Left kidney (tissue), 8 donors: ENCODE results near the gene TBC1D9B. TPM values are rescaled to one million over a fixed set of nuclear protein-coding genes. Genes with fewer than 3 reads are reported as not detected.

ENCODE experiments used
- DNase-seq: peaks from one replicate; pipeline ENCODE4 v3.0.0-alpha.2; 2013
- long read RNA-seq, 8 donors: transcript quantifications; one replicate each; lab custom pipeline, GENCODE V29; 2026
- polyA plus RNA-seq: library from polyadenylated mRNA; unstranded; fragments of 120-200 nt; gene quantifications from one replicate; pipeline ENCODE4 v1.2.1, GENCODE V29; 2013; ENCODE audit not compliant: insufficient read length

TBC1D9B gene
- 108 TPM for polyA plus RNA-seq
- long read RNA-seq, donor 1, full-length matches to known transcripts: 15 of 25 reads
- long read RNA-seq, donor 1, partial matches to known transcripts: 10 of 25 reads
- long read RNA-seq, donor 1, other reads (novel, unspliced or antisense): 0 of 25 reads
- long read RNA-seq, donor 2, full-length matches to known transcripts: 11 of 22 reads
- long read RNA-seq, donor 2, partial matches to known transcripts: 11 of 22 reads
- long read RNA-seq, donor 2, other reads (novel, unspliced or antisense): 0 of 22 reads
- long read RNA-seq, donor 3, full-length matches to known transcripts: 3 of 16 reads
- long read RNA-seq, donor 3, partial matches to known transcripts: 13 of 16 reads
- long read RNA-seq, donor 3, other reads (novel, unspliced or antisense): 0 of 16 reads
- long read RNA-seq, donor 4: 0 reads
- long read RNA-seq, donor 5, full-length matches to known transcripts: 16 of 33 reads
- long read RNA-seq, donor 5, partial matches to known transcripts: 17 of 33 reads
- long read RNA-seq, donor 5, other reads (novel, unspliced or antisense): 0 of 33 reads
- long read RNA-seq, donor 6, full-length matches to known transcripts: 10 of 28 reads
- long read RNA-seq, donor 6, partial matches to known transcripts: 18 of 28 reads
- long read RNA-seq, donor 6, other reads (novel, unspliced or antisense): 0 of 28 reads
- long read RNA-seq, donor 7, full-length matches to known transcripts: 16 of 38 reads
- long read RNA-seq, donor 7, partial matches to known transcripts: 22 of 38 reads
- long read RNA-seq, donor 7, other reads (novel, unspliced or antisense): 0 of 38 reads
- long read RNA-seq, donor 8, full-length matches to known transcripts: 7 of 7 reads
- long read RNA-seq, donor 8, partial matches to known transcripts: 0 of 7 reads
- long read RNA-seq, donor 8, other reads (novel, unspliced or antisense): 0 of 7 reads

DNA sequence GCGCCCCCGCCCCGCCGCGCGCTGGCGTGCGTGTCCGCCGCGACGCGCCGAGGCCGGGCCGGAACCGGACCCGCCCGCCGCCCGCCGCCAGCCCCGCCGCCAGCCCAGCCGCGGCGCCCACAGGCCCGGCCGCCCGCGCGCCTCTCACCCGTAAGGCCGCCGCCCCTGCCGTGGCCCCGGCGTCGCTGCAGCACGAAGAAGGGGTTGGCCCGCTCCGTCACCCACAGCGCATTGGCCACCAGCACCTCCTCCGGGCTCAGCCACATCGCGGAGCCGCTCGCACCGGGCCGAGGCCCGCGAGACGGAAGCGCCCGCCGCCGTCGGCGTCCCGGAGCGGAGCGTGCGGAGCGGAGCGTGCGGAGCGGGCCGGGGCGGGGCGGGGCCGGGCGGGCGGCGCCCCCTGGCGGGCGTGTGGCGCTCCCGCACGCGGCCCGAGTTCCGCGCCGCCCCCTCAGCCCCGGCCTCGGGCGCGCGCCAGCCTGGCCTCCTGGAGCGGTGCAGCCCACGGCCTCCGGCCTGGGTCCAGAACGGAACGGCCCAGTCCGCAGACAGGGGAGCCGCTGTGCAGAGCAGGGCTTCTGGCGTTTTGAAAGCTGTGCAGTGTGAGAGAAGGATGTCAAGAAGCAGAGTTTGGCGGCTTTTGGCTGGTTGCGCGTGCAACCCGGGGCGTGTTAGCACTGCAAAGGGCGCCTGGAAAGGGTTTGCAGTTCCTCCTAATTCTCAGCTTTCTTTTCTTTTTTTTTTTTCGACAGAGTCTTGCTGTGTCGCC is at the start of gene TBC1D9B:
Gene TBC1D9B (minus strand): TSS at position 342 of the 769 bp plus-strand sequence. CDS start 76 bp downstream, at position 266.
- peak; percentile 67 for DNase-seq

DNA sequence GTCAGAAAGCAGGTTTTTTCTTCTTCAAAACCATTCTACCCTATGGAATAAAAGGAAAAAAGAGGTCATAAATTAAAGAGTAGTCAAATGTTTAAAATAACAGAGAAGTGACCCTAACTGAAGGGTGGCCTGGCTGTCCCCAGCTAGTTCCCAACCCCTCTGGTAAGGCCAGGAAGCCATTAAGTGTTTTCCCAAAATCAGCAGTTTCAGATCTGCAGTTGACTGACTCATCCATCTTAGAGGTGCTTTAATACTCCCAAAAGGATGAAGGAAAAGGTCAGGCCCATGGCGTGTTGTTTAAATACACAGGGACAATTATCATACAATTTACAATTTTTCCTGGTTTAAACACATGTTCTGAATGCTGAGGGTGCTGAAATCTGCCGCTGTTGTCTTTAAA is 47.9 kb upstream of the TBC1D9B start:
- DNase-seq: no peak

DNA sequence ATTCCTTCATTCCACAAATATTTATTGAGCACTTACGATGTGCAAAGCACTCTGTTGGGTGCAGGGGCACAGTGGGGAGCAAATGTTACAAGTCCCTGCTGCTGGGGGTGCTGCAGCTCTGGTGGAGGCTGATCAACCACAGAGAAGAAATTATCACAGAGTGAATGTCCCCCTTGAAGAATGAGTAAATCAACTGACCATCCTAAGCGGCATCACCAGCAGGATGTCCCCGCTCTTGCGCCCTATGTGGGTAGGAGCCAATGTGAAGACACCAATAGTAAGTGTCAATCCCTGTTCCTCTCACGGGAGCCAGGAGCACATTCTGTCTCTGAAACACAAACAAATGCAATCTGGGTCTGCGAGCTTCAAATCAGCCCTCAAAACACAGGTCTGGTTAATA is 47.4 kb upstream of the TBC1D9B start:
- no peak for DNase-seq

DNA sequence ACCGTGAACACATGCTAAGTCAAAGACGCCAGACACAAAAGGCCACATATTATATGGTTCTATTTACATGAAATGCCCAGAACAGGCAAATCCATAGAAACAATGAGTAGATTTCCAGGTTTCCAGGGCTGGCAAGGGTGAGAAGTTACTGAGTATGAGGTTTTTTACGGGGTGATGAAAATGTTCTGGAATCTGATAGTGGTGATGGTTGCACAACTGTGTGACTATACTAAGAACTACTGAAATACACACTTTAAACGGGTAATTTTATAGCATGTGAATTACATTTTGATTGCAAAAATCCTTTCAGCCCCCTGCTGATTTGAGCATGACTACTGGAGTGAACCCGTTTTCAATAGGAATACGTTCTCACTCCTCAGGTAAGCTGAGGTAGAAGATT is 46.7 kb upstream of the TBC1D9B start:
- DNase-seq: no peak

DNA sequence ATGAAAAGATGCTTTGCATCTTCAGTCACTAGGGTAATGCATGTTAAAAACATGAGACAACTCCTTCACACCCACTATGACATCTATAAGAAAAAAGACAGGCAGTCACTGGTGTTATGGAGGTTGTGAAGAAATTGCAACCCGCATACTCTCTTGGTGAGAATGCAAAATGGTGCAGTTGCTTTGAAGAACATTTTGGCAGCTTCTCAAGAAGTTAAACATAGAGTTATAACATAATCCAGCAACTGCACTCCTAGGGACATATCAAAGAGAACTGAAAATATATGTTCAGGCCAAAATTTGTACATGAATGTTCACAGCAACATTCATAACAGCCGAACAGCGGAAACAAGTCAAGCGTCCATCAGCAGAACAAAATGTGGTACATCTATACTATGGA is 46.3 kb upstream of the TBC1D9B start:
- DNase-seq: no peak

DNA sequence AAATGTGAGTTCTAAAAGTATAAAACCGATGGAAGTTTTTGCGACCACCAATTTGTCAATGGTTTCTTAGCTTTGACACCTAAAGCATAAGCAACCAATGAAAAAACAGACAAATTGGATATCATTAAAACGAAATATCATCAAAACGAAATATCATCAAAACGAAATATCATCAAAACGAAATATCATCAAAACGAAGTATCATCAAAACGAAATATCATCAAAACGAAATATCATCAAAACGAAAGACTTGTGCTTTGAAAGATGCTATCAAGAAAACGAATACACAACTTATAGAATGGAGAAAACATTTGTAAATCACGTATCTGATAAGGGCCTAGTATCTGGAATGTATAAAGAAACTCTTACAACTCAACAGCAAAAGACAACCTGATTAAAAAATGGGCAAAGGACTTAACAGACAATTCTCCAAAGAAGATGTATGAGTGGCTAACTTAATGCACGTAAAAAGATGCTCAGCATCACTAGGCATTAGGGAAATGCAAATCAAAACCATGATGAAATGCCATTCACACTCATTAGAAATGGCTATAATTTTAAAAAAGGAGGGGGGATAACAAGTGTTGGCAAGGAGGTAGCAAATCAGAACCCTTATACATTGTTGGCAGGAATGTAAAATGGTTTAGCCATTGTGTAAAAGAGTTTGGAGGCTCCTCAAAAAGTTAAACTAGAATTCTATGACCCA is 29.4 kb upstream of the TBC1D9B start:
- no peak for DNase-seq

DNA sequence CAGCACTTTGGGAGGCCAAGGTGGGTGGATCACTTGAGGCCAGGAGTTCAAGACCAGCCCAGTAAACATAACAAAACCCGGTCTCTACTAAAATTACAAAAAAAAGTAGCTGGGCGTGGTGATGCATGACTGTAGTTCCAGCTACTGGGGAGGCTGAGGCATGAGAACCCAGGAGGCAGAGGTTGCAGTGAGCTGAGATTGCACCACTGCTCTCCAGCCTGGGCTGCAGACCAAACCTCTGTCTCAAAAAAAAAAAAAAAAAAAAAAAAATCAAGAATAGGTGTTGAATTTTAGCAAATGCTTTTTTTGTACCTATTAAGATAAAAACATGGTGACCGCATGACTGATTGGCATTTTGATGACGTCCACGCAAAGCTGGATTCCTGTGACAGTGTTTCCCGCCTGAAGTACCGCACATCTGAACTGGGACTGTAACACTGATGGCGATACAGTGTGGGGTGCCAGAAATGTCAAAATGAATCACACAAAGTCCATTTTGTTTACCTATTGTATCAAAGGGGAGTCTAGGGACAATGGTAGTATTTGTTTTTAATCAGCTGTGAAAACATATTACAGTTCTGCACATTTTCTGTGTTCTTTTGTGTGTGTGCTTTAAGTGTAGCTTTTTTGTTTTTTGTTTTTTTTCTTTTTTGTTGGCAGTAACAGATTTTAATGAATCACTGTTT is 23.2 kb upstream of the TBC1D9B start:
- no peak for DNase-seq

DNA sequence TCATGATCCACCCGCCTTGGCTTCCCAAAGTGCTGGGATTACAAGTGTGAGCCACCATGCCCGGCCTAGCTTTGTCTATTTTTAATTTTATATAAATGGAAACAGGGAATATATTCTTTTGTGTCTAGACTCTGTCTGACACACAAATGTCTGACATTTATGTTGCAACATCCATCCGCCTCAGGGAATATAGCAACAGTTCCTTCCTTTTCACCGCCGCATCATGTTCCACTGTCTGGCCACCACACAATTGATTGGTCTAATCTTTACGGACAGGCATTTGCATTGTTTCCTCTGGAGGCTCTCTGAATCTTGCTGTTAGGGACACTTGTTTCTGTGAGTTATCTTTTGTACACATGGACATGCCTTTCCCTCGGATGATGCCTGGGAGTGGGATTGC is 20.1 kb upstream of the TBC1D9B start:
- no peak for DNase-seq

DNA sequence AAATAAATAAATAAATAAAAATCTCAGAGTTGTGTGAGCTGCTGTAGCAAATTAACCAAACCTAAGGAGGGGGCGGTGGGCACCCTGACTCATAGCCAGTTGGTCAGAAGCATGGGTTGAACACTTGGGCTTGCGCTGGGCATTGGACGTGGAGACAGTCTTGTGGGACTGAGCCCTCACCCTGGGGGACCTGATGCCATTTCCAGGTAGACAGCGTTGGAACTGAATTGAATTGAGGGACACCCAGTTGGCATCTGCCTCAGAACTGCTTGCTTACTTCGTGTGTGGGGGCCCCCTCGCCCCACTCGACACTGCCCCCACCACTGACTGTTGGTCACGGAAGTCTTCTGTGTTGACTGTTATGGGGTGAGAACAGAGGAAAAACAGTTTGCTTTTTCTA is 19.0 kb upstream of the TBC1D9B start:
- DNase-seq: no peak

DNA sequence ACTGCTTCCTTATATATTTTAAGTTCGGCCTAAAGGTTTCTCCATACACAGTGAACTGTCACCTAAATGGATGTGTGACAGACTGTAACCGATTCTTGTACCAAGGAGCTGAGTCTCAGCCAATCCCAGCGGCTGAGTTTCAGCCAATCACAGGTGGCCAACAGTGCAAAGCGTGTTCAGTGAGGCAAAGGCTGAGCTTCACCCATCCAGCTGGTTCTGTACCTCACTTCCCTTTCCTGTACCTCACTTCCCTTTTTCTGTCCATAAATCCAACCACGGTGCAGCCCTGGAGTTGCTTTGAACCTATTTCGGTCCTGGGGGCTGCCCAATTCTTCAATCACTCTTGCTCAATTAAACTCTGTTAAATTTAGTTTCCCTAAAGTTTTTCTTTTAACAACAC is 15.7 kb upstream of the TBC1D9B start:
- DNase-seq: no peak

DNA sequence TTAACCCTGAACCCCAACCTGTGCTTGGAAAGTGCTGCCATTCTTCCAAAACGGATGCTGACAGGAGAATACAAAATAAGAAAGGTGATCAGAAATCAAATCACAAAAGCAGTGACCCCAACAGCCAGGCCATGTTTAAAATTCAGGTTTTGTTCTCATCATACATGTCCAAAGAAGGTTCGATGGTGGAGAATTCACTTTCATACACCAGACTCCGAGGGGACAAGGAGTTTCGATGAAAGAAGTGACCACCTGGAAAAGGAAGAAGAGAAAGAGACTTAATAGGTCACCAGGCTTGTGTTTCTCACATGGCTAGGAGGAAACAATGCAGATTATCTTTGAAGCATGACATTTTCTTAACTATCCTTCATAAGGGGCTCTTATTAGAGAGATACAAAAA is 12.5 kb upstream of the TBC1D9B start:
- no peak for DNase-seq

DNA sequence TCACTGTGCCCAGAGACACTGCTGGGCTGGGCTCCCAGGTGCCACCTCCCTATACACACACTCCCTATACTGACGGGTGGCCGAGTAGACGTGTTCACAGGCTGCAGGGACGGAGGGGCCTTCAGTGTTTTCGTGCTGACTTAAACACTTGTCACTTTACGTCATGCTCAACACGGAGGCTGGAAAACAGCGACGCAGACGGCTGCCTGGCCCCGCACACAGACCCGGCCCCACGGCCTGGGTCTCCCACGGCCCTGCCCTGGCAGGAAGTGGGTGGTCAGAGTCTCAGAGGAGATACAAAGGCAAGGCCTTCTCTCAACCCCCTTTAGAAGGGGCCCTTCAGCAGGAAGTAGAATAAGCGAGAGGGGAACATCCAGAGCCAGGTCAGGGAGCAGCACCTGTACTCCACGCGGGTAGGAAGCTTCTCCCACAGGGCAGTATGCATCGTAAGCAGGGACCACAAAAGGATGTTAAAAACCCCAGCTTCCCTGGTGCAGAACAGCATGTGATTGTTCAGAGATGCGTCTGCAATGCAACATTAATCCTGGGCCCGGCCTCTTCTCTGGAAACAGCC is 11.9 kb upstream of the TBC1D9B start:
- no peak for DNase-seq

DNA sequence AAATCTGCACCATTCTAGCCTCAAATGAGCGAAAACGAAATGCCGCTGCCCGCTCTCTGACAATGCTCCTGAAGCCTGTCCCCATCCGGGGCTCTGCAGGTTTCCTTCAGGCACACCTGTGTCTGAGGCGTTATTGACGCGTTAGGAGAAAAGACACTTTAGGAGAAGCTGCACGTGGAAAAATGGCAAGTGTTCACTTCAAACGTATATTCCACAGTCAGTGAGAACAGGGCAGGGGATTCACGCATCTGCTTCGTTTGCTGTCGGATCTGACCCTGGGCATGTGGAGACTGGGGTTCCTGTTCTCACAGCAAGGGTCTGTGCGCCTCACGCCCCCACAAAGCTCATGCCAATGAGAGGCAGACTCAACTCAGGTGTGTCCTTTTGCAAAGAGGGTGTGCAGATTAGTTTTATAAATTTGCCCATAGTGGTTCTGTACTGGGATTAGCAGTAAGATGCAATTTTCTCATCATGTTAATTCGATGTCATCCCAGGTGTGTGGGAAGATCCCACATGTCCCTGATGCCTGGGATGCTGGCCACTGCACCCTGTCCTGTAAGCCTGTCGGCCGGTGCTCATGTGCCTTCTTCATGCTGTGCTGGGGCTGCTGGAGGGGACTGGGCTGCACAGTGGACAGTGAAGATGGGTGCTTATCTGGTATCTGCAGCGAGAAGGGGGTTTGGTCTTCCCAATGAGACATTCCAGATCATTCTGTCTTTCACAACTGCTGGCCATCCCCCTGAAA is 11.2 kb upstream of the TBC1D9B start:
- no peak for DNase-seq

DNA sequence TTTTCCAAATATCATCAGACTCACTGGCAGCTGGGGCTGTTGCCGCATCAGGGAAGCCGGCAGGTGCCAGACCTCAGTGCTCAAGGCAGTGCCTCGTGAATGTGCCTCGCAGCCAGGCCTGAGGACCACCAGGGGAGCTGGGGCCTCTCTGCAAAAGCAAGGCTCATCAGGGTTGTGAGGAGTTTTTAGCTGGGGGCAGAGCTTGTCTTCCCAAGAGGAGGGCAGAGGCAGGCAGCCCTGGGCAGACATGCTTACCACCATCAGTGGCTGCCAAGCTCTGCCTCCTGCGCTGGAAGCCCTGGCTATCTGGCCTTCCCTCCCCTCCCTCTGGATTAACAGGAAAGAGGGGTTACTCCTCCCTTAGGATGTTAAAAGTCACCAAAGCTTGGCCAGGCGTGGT is 8.8 kb upstream of the TBC1D9B start:
- DNase-seq: no peak

DNA sequence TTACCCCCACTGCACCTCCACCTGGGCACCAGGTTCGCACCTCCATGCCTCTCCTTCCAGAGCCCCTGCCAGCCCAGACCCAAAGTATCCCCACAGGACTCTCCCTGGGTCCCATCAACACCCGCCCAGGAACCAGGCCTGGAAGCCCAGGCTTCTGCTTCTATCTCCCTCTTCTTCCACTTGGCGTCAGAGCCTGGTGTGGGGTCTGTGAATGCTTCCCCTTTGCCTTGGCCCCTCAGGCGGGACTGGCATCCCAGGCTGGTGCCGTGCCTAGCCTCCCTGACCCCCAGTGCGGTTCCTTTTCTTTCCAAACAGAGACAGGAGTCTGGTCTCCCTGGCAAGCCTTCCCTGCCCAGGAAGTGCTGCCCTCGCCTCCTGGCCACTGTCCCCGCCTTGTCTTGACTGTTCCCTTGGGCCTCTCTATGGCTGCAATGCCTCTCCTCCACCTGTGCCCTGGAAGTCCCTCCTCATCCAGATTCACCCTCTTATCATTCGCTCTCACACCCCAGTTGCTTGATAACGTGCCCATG is 7.8 kb upstream of the TBC1D9B start:
- no peak for DNase-seq

DNA sequence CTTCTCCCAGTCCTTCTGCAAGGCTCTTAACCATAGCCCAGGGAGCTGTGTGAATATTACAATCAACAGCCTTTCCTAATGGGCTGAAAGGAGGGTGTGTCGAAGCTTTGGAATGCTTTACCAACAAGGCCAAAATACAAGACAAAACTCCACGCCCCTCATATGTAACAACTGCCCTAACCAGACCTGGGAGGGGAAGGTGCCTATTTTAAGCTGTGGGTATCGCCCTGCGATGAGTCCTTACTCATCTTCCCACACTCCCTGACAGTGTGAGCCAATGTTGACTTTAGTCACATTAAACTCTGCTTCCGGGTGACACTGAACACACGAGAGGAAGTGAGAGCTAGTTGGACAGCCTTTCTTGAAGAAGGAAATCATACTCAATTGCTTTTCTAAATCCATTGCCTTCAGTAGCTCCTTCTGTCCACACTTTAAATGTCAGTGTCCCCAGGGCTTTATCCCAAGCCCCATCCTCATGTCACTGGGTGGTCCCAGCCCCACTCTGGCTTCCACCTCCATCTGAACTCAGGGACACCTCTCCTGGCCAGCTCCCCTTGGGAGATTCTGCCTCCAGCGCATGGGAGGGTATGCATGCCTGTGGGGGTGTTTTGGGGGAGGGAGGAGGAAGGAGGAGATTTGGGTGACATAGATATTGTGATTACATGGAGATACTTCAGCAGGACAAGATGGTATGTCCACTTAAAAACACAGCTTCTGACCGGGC is 6.5 kb upstream of the TBC1D9B start:
- DNase-seq: no peak

DNA sequence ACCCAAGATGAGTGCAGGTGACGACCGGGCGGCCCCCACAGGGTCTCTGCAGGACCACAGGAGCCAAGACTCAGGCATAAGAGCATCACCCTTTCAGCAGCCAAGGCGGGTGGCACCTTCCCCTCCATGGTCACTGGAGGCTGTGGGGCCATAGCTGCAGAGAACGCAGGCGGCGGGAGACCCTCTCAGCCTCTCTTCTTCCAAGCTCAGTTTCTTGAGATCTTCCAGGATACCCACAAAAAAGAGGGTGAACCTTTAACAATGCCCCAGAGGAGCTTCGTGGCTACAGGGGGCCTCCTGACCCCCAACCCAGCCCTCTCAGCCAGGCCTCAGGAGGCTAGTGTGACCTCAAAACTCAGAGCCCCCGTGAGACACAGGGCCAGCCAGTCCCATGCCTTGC is 5.8 kb upstream of the TBC1D9B start:
- no peak for DNase-seq

DNA sequence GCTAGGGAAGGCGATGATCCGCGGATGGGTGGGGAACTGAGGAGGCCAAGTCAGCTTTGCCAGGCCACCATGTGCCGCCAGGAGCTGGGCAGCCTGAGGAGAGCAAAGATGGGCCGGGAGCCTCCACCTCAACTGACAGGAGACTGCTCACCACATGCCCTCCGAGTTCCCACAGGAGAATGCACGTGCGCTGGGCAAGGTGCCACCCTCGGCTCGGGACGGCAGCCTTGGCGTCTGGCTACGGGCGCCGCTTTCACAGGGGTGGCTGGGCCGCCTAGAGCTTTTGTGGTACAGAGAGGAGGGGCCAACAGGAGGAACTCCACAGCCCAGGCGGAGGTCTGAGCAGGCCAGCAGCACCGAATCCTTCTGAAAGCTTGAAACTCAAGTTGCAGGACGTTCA is 5.3 kb upstream of the TBC1D9B start:
- no peak for DNase-seq

DNA sequence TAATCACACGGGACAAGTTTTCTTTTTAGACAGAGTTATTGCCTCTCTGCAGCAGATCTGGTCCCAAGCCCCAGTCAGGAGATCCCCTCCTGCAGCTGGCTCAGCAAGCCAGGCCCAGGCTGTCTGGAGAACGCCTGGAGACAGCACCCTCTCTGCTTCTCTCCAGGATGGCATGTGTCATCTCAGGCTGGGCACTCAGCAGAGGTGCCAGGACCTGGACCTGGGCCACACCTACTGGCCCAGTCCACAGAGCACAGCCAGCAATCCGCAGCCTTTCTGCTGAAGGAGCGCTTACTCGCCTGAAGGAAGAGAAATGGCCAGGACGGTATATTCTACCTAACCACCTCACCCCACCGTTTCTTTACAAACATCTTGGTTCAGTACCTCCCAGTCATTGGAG is 4.7 kb upstream of the TBC1D9B start:
- no peak for DNase-seq
